ENCODE data around the gene CERS5.

Gene CERS5

DNA sequence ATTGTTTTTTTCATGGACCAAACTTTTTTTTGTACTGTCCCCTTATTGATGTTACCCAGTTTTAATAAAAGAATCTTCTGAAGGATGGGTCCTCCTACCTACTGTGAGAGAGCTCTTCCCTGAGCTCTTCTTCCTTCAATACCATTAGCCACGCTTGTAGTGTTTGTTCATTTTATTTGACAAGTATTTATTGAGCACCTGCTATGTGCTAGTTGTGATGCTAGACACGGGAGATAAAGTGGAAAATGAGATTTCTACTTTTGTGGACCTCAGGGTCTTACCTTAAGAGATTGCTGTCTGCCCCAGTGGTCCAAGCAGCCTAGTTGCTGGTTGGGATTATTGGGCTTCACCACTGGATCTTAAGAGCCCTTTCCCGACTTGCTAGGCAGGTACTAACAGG, 66.6 kb downstream of the CERS5 start:
- Histone ChIP-seq H3K36me3 (ENCODE audit: control insufficient read depth, insufficient read depth, low read length) (peaks cover 25% of the 10 kb centered on the region), H3K27me3 (replicated peaks; ENCODE audit: control insufficient read depth, insufficient read depth, low read length) (no peaks in the 10 kb centered on the region), H3K4me3 (replicated peaks; ENCODE audit: low read depth, low read length) (no peak overlapping the region)
- no peak for TF ChIP-seq CTCF (IDR thresholded peaks at IDR 0.05; ENCODE audit: insufficient read depth, low read length, poor library complexity, severe bottlenecking)
- no peak for DNase-seq (ENCODE audit: extremely low read depth, insufficient read length)

GRCh38 chr12:50099302-50100008, 67.7 kb downstream of the CERS5 start:
- H3K36me3 ChIP-seq (ENCODE audit: control insufficient read depth, insufficient read depth, low read length), result peaks cover 25% of the 10 kb centered on the region
- no peak for TF ChIP-seq CTCF (IDR thresholded peaks at IDR 0.05; ENCODE audit: insufficient read depth, low read length, poor library complexity, severe bottlenecking)
- no peaks in the 10 kb centered on the region for H3K27me3 ChIP-seq (replicated peaks; ENCODE audit: control insufficient read depth, insufficient read depth, low read length)
- DNase-seq (ENCODE audit: extremely low read depth, insufficient read length), result no peak
- no peak overlapping the region for H3K4me3 ChIP-seq (replicated peaks; ENCODE audit: low read depth, low read length)

GRCh38 chr12:50097952-50098351, 69.2 kb downstream of the CERS5 start:
- Histone ChIP-seq H3K27me3 (replicated peaks; ENCODE audit: control insufficient read depth, insufficient read depth, low read length) (no peaks in the 10 kb centered on the region), H3K36me3 (ENCODE audit: control insufficient read depth, insufficient read depth, low read length) (peaks cover 31% of the 10 kb centered on the region), H3K4me3 (replicated peaks; ENCODE audit: low read depth, low read length) (no peak overlapping the region)
- TF ChIP-seq CTCF (IDR thresholded peaks at IDR 0.05; ENCODE audit: insufficient read depth, low read length, poor library complexity, severe bottlenecking), result no peak
- DNase-seq (ENCODE audit: extremely low read depth, insufficient read length), result no peak

DNA sequence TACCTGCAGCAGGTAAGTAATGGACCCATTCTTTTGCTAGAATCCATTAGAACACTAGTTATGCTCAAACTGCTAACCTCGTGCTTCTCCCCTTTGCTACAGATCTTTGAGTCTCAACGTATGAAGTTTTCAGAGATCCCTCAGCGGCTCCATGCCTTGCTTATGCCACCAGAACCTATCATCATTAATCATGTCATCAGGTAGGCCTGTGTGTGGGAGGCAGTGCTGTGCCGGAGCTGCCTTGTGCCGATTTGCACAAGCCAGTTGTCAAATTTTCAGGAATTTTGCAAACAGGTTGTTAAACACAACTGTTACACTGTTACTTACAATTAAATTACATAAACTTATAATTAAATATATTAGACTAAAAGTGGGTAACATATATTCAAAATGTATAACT, 76.8 kb downstream of the CERS5 start:
- H3K27me3 ChIP-seq (replicated peaks; ENCODE audit: control insufficient read depth, insufficient read depth, low read length), result no peaks in the 10 kb centered on the region
- TF ChIP-seq CTCF (IDR thresholded peaks at IDR 0.05; ENCODE audit: insufficient read depth, low read length, poor library complexity, severe bottlenecking), result no peak
- no peak overlapping the region for H3K4me3 ChIP-seq (replicated peaks; ENCODE audit: low read depth, low read length)
- no peak for DNase-seq (ENCODE audit: extremely low read depth, insufficient read length)
- peaks cover 24% of the 10 kb centered on the region for H3K36me3 ChIP-seq (ENCODE audit: control insufficient read depth, insufficient read depth, low read length)

GRCh38 chr12:50089730-50090129, 77.4 kb downstream of the CERS5 start:
- TF ChIP-seq CTCF (IDR thresholded peaks at IDR 0.05; ENCODE audit: insufficient read depth, low read length, poor library complexity, severe bottlenecking), result no peak
- Histone ChIP-seq H3K36me3 (ENCODE audit: control insufficient read depth, insufficient read depth, low read length) (peaks cover 24% of the 10 kb centered on the region), H3K27me3 (replicated peaks; ENCODE audit: control insufficient read depth, insufficient read depth, low read length) (no peaks in the 10 kb centered on the region), H3K4me3 (replicated peaks; ENCODE audit: low read depth, low read length) (no peak overlapping the region)
- DNase-seq (ENCODE audit: extremely low read depth, insufficient read length), result no peak

Data from GM06990 (cell line).